ENCODE results near the gene ABCC8. TPM values are rescaled to one million over a fixed set of nuclear protein-coding genes. Genes with fewer than 3 reads are reported as not detected.
"Not testable (repeated sequence)": the region's sequence is repeated elsewhere in the genome, so short reads cannot be mapped to it uniquely, and the experiment has no call there.

Gene ABCC8
- total RNA-seq, 1 donor from 2014 or later: not detected

GRCh38 chr11:17430616-17431015 lies 46.0 kb downstream of the ABCC8 start:
- no peak for DNase-seq (ENCODE audit: low read depth, low spot score)

- DNase-seq (ENCODE audit: low read depth, low spot score): no peak
Measured at GRCh38 chr11:17428925-17429324, 47.7 kb downstream of the ABCC8 start.

GRCh38 chr11:17428261-17428660 lies 48.4 kb downstream of the ABCC8 start:
- no peak for DNase-seq (ENCODE audit: low read depth, low spot score)

GRCh38 chr11:17426233-17426632 lies 50.4 kb downstream of the ABCC8 start:
- DNase-seq (ENCODE audit: low read depth, low spot score): not testable (repeated sequence)

- DNase-seq (ENCODE audit: low read depth, low spot score): no peak
Measured at GRCh38 chr11:17423533-17424310, 52.9 kb downstream of the ABCC8 start.

- no peak for DNase-seq (ENCODE audit: low read depth, low spot score)
Measured at GRCh38 chr11:17421781-17422180, 54.9 kb downstream of the ABCC8 start.

GRCh38 chr11:17418444-17419081 lies 58.1 kb downstream of the ABCC8 start:
- DNase-seq (ENCODE audit: low read depth, low spot score): no peak

- no peak for DNase-seq (ENCODE audit: low read depth, low spot score)
Measured at GRCh38 chr11:17416492-17416891, 60.2 kb downstream of the ABCC8 start.

- no peak for DNase-seq (ENCODE audit: low read depth, low spot score)
Measured at GRCh38 chr11:17415523-17416104, 61.0 kb downstream of the ABCC8 start.

GRCh38 chr11:17414992-17415391 lies 61.7 kb downstream of the ABCC8 start:
- no peak for DNase-seq (ENCODE audit: low read depth, low spot score)

GRCh38 chr11:17414317-17414737 lies 62.3 kb downstream of the ABCC8 start:
- DNase-seq (ENCODE audit: low read depth, low spot score): no peak

GRCh38 chr11:17413414-17414316 lies 63.0 kb downstream of the ABCC8 start:
- no peak for DNase-seq (ENCODE audit: low read depth, low spot score)

GRCh38 chr11:17412488-17413180 lies 64.0 kb downstream of the ABCC8 start:
- DNase-seq (ENCODE audit: low read depth, low spot score): no peak

GRCh38 chr11:17411418-17411817 lies 65.2 kb downstream of the ABCC8 start:
- no peak for DNase-seq (ENCODE audit: low read depth, low spot score)

GRCh38 chr11:17410606-17411379 lies 65.9 kb downstream of the ABCC8 start:
- DNase-seq (ENCODE audit: low read depth, low spot score): no peak

- DNase-seq (ENCODE audit: low read depth, low spot score): no peak
Measured at GRCh38 chr11:17408641-17409040, 68.0 kb downstream of the ABCC8 start.

GRCh38 chr11:17408026-17408425 lies 68.6 kb downstream of the ABCC8 start:
- no peak for DNase-seq (ENCODE audit: low read depth, low spot score)

- no peak for DNase-seq (ENCODE audit: low read depth, low spot score)
Measured at GRCh38 chr11:17407575-17407974, 69.1 kb downstream of the ABCC8 start.

- no peak for DNase-seq (ENCODE audit: low read depth, low spot score)
Measured at GRCh38 chr11:17406818-17407149, 69.9 kb downstream of the ABCC8 start.

- DNase-seq (ENCODE audit: low read depth, low spot score): no peak
Measured at GRCh38 chr11:17406082-17406817, 70.4 kb downstream of the ABCC8 start.

Measured in pulmonary artery endothelial cell (primary cell).